GM18505 (cell line): ENCODE data around the gene CALY.

Experiments used
- ATAC-seq: cut with Tn5 transposase; IDR thresholded peaks from one replicate; pipeline ENCODE4 v1.9.1; 2021; ENCODE audit not compliant: unreplicated experiment
- POLR2A ChIP-seq: IDR thresholded peaks from 4 replicates; pipeline ENCODE4 v1.6.1; 2011; ENCODE audit warnings: borderline replicate concordance; ENCODE audit not compliant: insufficient read depth, insufficient read length; ENCODE audit errors: extremely low read depth

Gene CALY

GRCh38 chr10:133353202-133353959 lies 16.7 kb upstream of the CALY start:
- TF ChIP-seq POLR2A: no peak
- ATAC-seq: no peak

- TF ChIP-seq POLR2A: no peak
- no peak for ATAC-seq
These were observed 15.0 kb upstream of the CALY start for GRCh38 chr10:133351408-133352318.

DNA sequence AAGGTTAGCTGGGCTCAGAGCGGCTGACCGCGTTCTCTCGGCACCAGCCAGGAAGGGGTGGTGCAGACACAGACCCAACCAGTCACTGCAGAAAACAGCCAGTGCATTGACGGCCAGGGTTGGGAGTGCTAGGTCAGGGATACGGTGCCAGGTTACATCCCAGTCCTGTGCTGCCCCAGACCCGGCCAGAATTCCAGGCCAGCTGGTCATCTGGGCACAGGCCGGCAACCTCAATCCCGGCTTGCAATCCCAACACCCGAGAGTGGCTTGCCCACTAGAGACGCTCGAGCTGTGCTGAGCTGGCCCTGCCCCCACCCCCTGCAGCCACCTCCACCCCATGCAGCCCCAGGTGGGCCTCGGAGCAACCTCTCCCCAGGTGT lies 14.2 kb upstream of the CALY start:
- ATAC-seq: no peak
- TF ChIP-seq POLR2A: no peak

DNA sequence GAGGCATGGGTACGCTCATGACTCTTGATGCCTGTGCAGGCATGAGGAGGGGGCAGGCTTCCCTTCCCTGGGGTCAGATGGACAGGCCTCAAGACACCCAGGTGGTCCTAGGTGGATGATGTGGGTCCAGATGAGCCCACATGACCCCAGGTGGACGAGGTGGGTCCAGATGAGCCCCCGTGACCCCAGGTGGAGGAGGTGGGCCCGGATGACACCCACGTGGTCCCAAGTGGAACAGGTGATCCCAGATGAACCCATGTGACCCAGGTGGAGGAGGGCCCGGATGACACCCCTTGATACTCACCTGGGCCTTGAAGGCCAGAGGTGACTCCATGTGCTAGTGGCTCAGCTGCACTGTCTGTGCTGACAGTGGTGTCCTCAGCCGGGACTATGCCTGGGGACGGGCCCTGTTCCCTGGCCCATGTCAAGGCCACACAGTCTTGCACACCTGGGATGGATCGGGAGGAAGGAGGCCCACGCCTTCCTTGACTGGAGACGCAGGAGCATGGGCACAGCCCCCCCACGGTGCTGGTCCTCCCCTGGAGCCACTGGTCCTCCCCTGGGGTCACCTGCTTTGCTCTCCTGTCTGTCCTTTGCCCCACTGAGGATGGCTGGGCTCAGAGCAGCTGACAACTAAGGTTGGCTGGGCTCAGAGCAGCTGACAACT lies 13.7 kb upstream of the CALY start:
- TF ChIP-seq POLR2A: no peak
- no peak for ATAC-seq

GRCh38 chr10:133349577-133350011 lies 12.9 kb upstream of the CALY start:
- TF ChIP-seq POLR2A: no peak
- no peak for ATAC-seq

- no peak for ATAC-seq
- TF ChIP-seq POLR2A: no peak
These were observed 12.5 kb upstream of the CALY start for GRCh38 chr10:133349160-133349568.

DNA sequence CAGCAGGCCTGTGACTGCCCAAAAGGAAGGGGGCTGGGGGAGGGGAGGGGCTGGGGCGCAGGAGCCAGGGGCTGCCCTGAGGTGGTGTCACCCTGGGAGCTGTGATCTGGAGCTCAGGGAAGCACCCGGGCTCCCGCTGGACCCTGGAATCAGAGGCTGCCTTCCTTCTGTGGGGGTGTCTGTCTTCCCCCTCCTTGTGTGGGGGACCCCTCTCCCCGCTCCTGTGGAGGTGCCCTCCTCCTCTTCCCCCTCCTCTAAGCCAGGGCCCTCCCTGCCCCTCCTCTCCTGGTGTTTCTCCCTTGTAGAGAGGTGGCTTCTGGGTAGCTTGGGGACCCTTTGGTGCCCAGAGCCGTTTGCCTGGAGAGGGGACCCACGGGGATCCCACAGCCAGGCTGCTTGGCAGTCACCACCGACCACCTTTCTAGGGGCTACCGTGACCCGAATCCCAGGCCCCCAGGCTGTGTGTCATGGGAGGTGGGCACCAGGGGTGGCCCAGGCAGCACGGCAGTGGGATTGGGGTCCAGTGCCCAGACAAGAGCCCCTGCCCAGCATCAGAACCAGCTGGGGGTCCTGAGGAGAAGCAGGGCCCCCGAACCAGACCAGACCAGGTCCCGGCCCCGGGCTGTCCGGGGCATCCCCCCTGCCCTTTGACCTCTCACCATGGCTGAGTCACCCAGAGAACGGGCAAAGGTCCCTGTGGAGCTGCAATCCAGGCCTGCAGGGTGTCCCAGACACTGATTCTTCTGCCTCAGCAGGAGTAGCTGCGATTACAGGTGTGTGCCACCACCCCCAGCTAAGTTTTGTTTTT lies 11.2 kb upstream of the CALY start:
- no peak for ATAC-seq
- TF ChIP-seq POLR2A: no peak

DNA sequence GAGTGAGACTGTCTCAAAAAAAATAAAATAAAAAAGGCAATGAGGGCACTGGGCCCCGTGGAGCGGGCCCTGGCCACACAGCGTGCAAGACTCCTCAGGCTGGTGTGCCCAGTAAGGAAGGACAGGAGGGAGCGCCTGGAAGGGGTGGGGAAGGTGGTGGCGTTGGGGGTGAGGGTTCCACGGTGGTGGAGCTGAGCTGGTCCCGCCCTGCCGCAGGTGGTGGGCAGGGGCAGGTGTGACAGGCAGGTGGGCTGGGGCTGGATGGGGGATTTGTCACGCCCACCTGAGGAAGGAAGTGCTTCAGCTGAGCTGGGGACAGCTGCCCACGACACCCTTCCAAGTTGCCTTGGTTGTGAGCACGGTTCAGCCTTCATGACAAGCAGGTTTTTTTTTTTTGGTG lies 9.7 kb upstream of the CALY start:
- no peak for TF ChIP-seq POLR2A
- ATAC-seq: no peak

- TF ChIP-seq POLR2A: no peak
- ATAC-seq: no peak
These were observed 7.5 kb upstream of the CALY start for GRCh38 chr10:133344236-133344635.

DNA sequence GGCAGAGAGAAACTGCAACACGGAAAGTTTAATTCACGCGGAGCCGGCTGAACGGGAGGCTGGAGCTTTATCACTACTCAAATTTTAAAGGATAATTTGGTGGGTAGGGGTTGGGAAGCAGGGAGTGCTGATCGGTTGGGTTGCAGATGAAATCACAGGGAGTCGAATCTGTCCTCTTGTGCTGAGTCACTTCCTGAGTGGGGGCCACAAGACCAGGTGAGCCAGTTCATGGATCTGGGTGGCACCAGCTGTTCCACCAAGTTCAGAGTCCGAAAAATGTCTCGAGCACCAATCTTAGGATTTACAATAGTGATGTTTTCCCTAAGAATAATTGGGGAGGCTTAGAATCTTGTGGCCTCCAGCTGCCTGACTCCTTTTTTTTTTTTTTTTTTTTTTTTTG lies 6.9 kb upstream of the CALY start:
- ATAC-seq: no peak
- TF ChIP-seq POLR2A: no peak

DNA sequence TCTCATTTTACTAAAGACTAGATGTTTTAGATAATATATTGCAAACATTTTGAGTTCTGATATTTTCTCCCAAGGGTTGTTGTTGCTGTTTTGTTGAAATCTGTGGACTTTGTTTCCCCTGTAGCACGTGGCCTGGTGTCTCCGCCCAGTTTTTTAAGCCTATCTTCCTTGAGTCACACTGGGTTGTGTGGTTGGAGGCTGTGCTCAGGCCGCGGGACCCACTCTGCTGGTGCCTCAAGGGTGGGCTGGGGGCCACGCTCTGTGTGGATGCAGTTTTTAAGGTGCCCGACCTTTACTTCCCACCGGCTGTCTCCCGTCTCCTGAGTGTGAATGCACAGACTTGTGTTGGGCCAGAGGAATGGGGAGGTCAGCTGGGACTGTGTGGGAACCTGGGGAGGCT lies 6.2 kb upstream of the CALY start:
- no peak for TF ChIP-seq POLR2A

GRCh38 chr10:133341983-133342382 lies 5.3 kb upstream of the CALY start:
- ATAC-seq: no peak
- TF ChIP-seq POLR2A: no peak

More for the DNA sequence above, 6.2 kb upstream of the CALY start:
- ATAC-seq: no peak
